A549 (cell line): ENCODE results near the gene BORCS6.

Experiments
- CEBPB ChIP-seq, 2 experiments: fragments of >200 bp in 1 of 2; sonication (Bioruptor Twin) in 1 of 2; formaldehyde crosslinking in 1 of 2; IDR thresholded peaks; 2 replicates each; pipeline ENCODE4 v1.6.1; 2012 to 2016
- MAFK ChIP-seq: fragments of 450-650 bp; IDR thresholded peaks from 2 replicates; pipeline ENCODE4 v1.6.1; 2014; ENCODE audit not compliant: partially characterized antibody
- NFE2L2 ChIP-seq: fragments of 150-350 bp; conservative IDR thresholded peaks from 2 replicates; pipeline ENCODE4 v1.6.1; 2014; ENCODE audit warnings: low read length
- POLR2A ChIP-seq: IDR thresholded peaks from 2 replicates; pipeline ENCODE4 v1.6.1; 2012; ENCODE audit warnings: mild to moderate bottlenecking, low read length
- RFX5 ChIP-seq: fragments of 450-650 bp; IDR thresholded peaks from 2 replicates; pipeline ENCODE4 v1.7.1; 2014; ENCODE audit warnings: antibody characterized with exemption, mild to moderate bottlenecking, moderate library complexity
- TF ChIP-seq, protein P1 (sequence below): fragments of >200 bp; sonication (Bioruptor Twin); formaldehyde crosslinking; IDR thresholded peaks from 3 replicates; pipeline ENCODE4 v1.5.1; 2016

DNA sequence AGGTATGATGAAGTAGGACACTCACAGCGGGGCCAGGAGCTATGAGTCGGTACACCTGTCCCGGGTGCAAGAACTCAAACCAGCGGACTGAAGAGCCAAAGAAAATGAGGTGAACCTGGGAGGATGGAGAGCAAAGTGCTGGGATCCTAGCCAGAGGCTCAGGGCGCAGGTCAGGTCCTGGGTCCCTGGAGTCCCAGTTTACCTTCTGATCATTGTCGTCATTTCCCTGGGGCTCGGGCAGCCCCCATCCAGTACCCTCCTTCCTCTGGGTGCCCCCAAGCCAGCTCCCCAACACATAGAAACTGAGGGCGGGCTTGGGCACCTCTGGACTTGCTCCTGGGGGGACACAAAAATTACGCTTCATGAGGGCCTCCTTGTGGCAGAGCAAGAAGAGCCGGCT, 41.7 kb upstream of the BORCS6 start:
- TF ChIP-seq, protein P1, sequence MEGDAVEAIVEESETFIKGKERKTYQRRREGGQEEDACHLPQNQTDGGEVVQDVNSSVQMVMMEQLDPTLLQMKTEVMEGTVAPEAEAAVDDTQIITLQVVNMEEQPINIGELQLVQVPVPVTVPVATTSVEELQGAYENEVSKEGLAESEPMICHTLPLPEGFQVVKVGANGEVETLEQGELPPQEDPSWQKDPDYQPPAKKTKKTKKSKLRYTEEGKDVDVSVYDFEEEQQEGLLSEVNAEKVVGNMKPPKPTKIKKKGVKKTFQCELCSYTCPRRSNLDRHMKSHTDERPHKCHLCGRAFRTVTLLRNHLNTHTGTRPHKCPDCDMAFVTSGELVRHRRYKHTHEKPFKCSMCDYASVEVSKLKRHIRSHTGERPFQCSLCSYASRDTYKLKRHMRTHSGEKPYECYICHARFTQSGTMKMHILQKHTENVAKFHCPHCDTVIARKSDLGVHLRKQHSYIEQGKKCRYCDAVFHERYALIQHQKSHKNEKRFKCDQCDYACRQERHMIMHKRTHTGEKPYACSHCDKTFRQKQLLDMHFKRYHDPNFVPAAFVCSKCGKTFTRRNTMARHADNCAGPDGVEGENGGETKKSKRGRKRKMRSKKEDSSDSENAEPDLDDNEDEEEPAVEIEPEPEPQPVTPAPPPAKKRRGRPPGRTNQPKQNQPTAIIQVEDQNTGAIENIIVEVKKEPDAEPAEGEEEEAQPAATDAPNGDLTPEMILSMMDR: no peak
- TF ChIP-seq RFX5: no peak
- no peak for TF ChIP-seq NFE2L2
- TF ChIP-seq CEBPB (IDR thresholded peaks at IDR 0.05): no peak
- no peak for TF ChIP-seq POLR2A
- TF ChIP-seq MAFK: no peak
